Neuronal stem cell (in vitro differentiated cells): ENCODE data around the gene GRIA1.

Experiments used
- DNase-seq: peaks from one replicate; pipeline ENCODE4 v3.0.0-alpha.2; 2013; ENCODE audit warnings: low spot score
- H2AFZ ChIP-seq: one replicate; pipeline ENCODE4 v1.6.1; 2013; ENCODE audit warnings: mild to moderate bottlenecking, low read length, inconsistent platforms
- H2AK5ac ChIP-seq: 2 replicates; pipeline ENCODE4 v1.6.1; 2013; ENCODE audit warnings: low read depth, mild to moderate bottlenecking, inconsistent platforms, low read length, moderate library complexity, mixed read lengths
- H2BK120ac ChIP-seq: 2 replicates; pipeline ENCODE4 v1.6.1; 2013; ENCODE audit warnings: low read depth, mild to moderate bottlenecking, inconsistent platforms, low read length, moderate library complexity, mixed read lengths
- H2BK12ac ChIP-seq: one replicate; pipeline ENCODE4 v1.6.1; 2013; ENCODE audit warnings: low read length, inconsistent platforms
- H2BK15ac ChIP-seq: 2 replicates; pipeline ENCODE4 v1.6.1; 2013; ENCODE audit warnings: mild to moderate bottlenecking, low read length, inconsistent platforms, mixed read lengths
- H2BK5ac ChIP-seq: one replicate; pipeline ENCODE4 v1.6.1; 2013; ENCODE audit warnings: inconsistent platforms, mild to moderate bottlenecking, low read length, moderate library complexity
- H3K14ac ChIP-seq: one replicate; pipeline ENCODE4 v1.6.1; 2013; ENCODE audit warnings: low read length, inconsistent platforms
- H3K18ac ChIP-seq: 2 replicates; pipeline ENCODE4 v1.6.1; 2013; ENCODE audit warnings: low read length, inconsistent platforms
- H3K23ac ChIP-seq: 2 replicates; pipeline ENCODE4 v1.6.1; 2013; ENCODE audit warnings: low read depth, mild to moderate bottlenecking, mixed read lengths, low read length, inconsistent platforms; ENCODE audit not compliant: poor library complexity
- H3K27ac ChIP-seq: replicated peaks from 3 replicates; pipeline ENCODE4 v1.5.1; 2013; ENCODE audit warnings: low read length, inconsistent platforms
- H3K27me3 ChIP-seq, 3 experiments: 2 replicates each; pipeline ENCODE4 v1.6.1; 2013; ENCODE audit warnings: low read length in 3 of 3, mild to moderate bottlenecking in 2 of 3, inconsistent platforms in 1 of 3, low read depth in 1 of 3, mixed read lengths in 1 of 3, moderate library complexity in 1 of 3; ENCODE audit not compliant: control insufficient read depth in 3 of 3, insufficient read depth in 3 of 3
- H3K36me3 ChIP-seq, 2 donors: replicated peaks in 1 of 2; 2 replicates each; pipeline ENCODE4 v1.6.1; 2013; ENCODE audit warnings: low read length in 2 of 2; ENCODE audit not compliant: control insufficient read depth in 2 of 2, insufficient read depth in 2 of 2
- H3K4ac ChIP-seq: 2 replicates; pipeline ENCODE4 v1.6.1; 2013; ENCODE audit warnings: inconsistent platforms, mild to moderate bottlenecking, low read length, moderate library complexity
- H3K4me1 ChIP-seq, 2 donors: 1 replicate in 1 of 2; 2 replicates in 1 of 2; pipeline ENCODE4 v1.6.1; 2013; ENCODE audit warnings: low read length in 2 of 2, low read depth in 1 of 2; ENCODE audit not compliant: control insufficient read depth in 2 of 2, insufficient read depth in 1 of 2
- H3K4me2 ChIP-seq: one replicate; pipeline ENCODE4 v1.6.1; 2013; ENCODE audit warnings: mild to moderate bottlenecking, low read length, inconsistent platforms; ENCODE audit not compliant: insufficient read depth, poor library complexity, severe bottlenecking
- H3K4me3 ChIP-seq, 2 donors: 2 replicates each; pipeline ENCODE4 v1.5.1; 2013; ENCODE audit warnings: low read length in 2 of 2, mild to moderate bottlenecking in 2 of 2, inconsistent platforms in 1 of 2, moderate library complexity in 1 of 2
- H3K79me1 ChIP-seq: one replicate; pipeline ENCODE4 v1.6.1; 2013; ENCODE audit warnings: low read depth, mild to moderate bottlenecking, inconsistent platforms, low read length, moderate library complexity
- H3K9ac ChIP-seq: one replicate; pipeline ENCODE4 v1.6.1; 2013; ENCODE audit warnings: mild to moderate bottlenecking, low read depth, low read length, inconsistent platforms; ENCODE audit not compliant: poor library complexity
- H3K9me3 ChIP-seq, 2 donors: replicated peaks in 1 of 2; 2 replicates each; pipeline versions ENCODE3 to v1.6.1; 2013; ENCODE audit warnings: low read length in 2 of 2, mild to moderate bottlenecking in 2 of 2, inconsistent platforms in 1 of 2, low read depth in 1 of 2, mixed read lengths in 1 of 2, moderate library complexity in 1 of 2; ENCODE audit not compliant: control insufficient read depth in 2 of 2, insufficient read depth in 1 of 2
- H4K8ac ChIP-seq: one replicate; pipeline ENCODE4 v1.6.1; 2013; ENCODE audit warnings: low read depth, mild to moderate bottlenecking, inconsistent platforms, low read length, moderate library complexity
- H4K91ac ChIP-seq: one replicate; pipeline ENCODE4 v1.6.1; 2013; ENCODE audit warnings: low read length, low read depth, mild to moderate bottlenecking, inconsistent platforms; ENCODE audit not compliant: poor library complexity
- WGBS, 2 donors: extraction: QIAGEN DNeasy Blood & Tissue Kit; methylation state at CpG; one replicate each; pipeline ENCODE4 v1.1.7; 2013; ENCODE audit warnings: missing lambda C conversion rate in 2 of 2, mixed read lengths in 1 of 2; ENCODE audit not compliant: insufficient read length in 2 of 2, insufficient replicate concordance in 1 of 2; ENCODE audit errors: extremely low coverage in 2 of 2; 5-methylcytosine and 5-hydroxymethylcytosine counted together

GRIA1 gene

DNA sequence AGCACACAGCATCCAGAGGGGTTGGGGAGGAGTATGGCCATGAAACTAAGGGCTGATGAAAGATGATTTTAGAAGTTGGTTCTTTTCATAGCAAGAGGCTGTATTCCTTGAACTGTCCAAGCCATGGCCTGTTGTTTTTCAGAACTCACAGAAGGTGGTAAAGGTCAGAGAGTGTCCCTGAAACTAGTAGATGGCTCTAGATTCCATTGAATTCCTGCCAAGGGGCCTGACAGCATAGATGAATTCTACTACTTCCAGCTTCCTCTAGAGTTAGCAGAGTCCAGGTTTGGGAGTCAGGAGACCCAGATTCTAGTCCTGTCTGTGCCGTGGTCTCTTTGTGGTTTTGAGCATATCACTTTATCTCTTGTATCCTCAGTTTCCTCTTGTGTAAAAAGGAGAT is 101.6 kb downstream of the GRIA1 start:
- no peak overlapping the region for H3K18ac ChIP-seq
- no peak overlapping the region for H2BK5ac ChIP-seq
- no peak overlapping the region for H3K14ac ChIP-seq
- H3K4ac ChIP-seq = no peak overlapping the region
- H4K8ac ChIP-seq = no peak overlapping the region
- H3K9ac ChIP-seq = no peak overlapping the region
- H3K9me3 ChIP-seq = peaks cover 0 to 3% of the 10 kb centered on the region in 2 donors
- no peaks in the 10 kb centered on the region for H3K27me3 ChIP-seq
- no peak overlapping the region for H3K23ac ChIP-seq
- H3K27ac ChIP-seq = no peak overlapping the region
- no peak overlapping the region for H2AFZ ChIP-seq
- no peak for DNase-seq
- H2BK120ac ChIP-seq = no peak overlapping the region
- no peak overlapping the region for H2BK12ac ChIP-seq
- no peak overlapping the region for H2BK15ac ChIP-seq
- no peaks in the 10 kb centered on the region for H3K36me3 ChIP-seq
- H3K4me3 ChIP-seq = no peak overlapping the region
- peaks cover 0 to 8% of the 10 kb centered on the region in 2 donors for H3K4me1 ChIP-seq
- no peak overlapping the region for H3K4me2 ChIP-seq
- H4K91ac ChIP-seq = no peak overlapping the region
- no peak overlapping the region for H2AK5ac ChIP-seq
- no peaks in the 10 kb centered on the region for H3K79me1 ChIP-seq
- no CpG with 5 or more reads among the region's 1 CpG for whole genome bisulfite sequencing, 2 donors

DNA sequence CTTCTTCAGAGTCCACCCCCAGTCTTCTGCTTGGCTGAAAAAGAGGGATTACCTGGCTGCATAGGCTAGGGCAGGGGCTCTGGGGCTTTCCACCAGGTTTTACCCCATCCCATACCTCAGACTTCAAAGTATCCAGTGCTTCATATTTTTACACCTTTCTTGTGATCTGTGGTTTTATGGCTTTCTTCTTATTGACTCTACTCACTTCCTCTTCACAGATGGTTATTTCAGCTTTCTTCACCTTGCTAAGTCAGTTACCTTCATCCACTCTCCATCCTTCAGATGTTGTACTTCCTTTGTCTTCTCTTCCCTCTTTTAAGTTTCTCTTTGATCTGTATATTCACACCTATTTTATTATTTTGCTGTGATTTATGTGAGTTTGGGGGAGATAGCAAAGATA is 104.3 kb downstream of the GRIA1 start:
- Histone ChIP-seq H2BK12ac (no peak overlapping the region), H3K4ac (no peak overlapping the region), H3K27me3 (no peaks in the 10 kb centered on the region), H3K23ac (no peak overlapping the region), H3K9ac (no peak overlapping the region), H3K36me3 (no peaks in the 10 kb centered on the region), H3K4me2 (no peak overlapping the region), H3K14ac (no peak overlapping the region), H4K8ac (no peak overlapping the region), H2AK5ac (no peak overlapping the region), H2BK5ac (no peak overlapping the region), H3K18ac (no peak overlapping the region), H3K27ac (no peak overlapping the region), H3K4me1 (peaks cover 0 to 8% of the 10 kb centered on the region in 2 donors), H3K9me3 (peaks cover 0 to 3% of the 10 kb centered on the region in 2 donors), H2AFZ (no peak overlapping the region), H3K4me3 (no peak overlapping the region), H2BK15ac (no peak overlapping the region), H2BK120ac (no peak overlapping the region), H4K91ac (no peak overlapping the region), H3K79me1 (no peaks in the 10 kb centered on the region)
- DNase-seq = no peak

DNA sequence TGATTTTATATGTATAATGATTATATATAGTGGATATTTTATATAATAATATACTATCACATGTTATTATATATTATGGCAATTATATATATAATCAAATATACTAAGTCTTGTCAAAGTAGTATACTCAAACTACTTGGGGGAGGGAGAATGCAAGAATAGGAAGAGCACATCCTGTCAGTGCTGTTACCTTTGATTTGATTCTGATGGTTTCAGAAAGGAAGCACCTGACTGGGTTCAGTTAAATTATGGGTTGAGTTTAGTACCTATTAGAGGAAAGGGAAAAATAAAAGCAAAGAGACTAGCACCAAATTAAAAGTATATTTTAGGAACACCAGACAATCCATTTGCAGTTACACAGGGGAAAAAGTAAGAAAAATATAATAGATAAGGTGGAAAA is 107.6 kb downstream of the GRIA1 start:
- Histone ChIP-seq H3K23ac (no peak overlapping the region), H3K4ac (no peak overlapping the region), H3K4me2 (no peak overlapping the region), H3K79me1 (no peaks in the 10 kb centered on the region), H4K8ac (no peak overlapping the region), H2BK5ac (no peak overlapping the region), H3K36me3 (no peaks in the 10 kb centered on the region), H3K14ac (no peak overlapping the region), H3K9me3 (peaks cover 0 to 6% of the 10 kb centered on the region in 2 donors), H2BK12ac (no peak overlapping the region), H2AFZ (no peak overlapping the region), H2AK5ac (no peak overlapping the region), H3K4me1 (peaks cover 0 to 6% of the 10 kb centered on the region in 2 donors), H3K9ac (no peak overlapping the region), H3K4me3 (no peak overlapping the region), H3K27ac (no peak overlapping the region), H3K18ac (no peak overlapping the region), H2BK120ac (no peak overlapping the region), H2BK15ac (no peak overlapping the region), H4K91ac (no peak overlapping the region), H3K27me3 (no peaks in the 10 kb centered on the region)
- no peak for DNase-seq

DNA sequence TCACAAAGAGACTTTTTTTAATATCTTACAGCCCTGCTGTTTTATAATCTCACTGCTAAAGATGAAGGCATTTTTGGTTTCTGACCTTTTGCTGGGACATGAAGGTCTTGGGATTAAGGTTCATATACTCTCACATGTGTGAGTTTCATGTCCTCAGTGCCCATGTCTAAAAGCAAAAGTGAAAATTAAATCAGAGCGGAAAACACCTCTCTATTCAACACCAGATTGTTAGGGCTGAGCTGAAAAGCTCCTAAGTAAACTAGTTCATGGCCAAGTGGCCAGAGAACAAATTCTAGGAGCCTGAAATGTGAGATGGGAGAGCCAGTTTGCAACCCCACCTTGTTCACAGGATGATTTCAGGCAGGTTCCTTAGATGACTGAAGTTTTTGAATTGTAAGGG is 110.9 kb downstream of the GRIA1 start:
- no peak overlapping the region for H2BK12ac ChIP-seq
- H2BK120ac ChIP-seq = no peak overlapping the region
- H3K27me3 ChIP-seq = no peaks in the 10 kb centered on the region
- no peak overlapping the region for H2BK5ac ChIP-seq
- no peaks in the 10 kb centered on the region for H3K36me3 ChIP-seq
- H2AFZ ChIP-seq = no peak overlapping the region
- H3K4ac ChIP-seq = no peak overlapping the region
- no peak for DNase-seq
- no peak overlapping the region for H3K27ac ChIP-seq
- no CpG with 5 or more reads among the region's 1 CpG for WGBS, 2 donors
- no peak overlapping the region for H4K91ac ChIP-seq
- H2AK5ac ChIP-seq = no peak overlapping the region
- no peak overlapping the region for H3K18ac ChIP-seq
- no peak overlapping the region for H2BK15ac ChIP-seq
- H3K9me3 ChIP-seq = peaks cover 0 to 3% of the 10 kb centered on the region in 2 donors
- peaks cover 0 to 4% of the 10 kb centered on the region in 2 donors for H3K4me1 ChIP-seq
- H4K8ac ChIP-seq = no peak overlapping the region
- H3K14ac ChIP-seq = no peak overlapping the region
- H3K4me2 ChIP-seq = no peak overlapping the region
- H3K23ac ChIP-seq = no peak overlapping the region
- H3K4me3 ChIP-seq = no peak overlapping the region
- H3K9ac ChIP-seq = no peak overlapping the region
- H3K79me1 ChIP-seq = no peaks in the 10 kb centered on the region
